GM23248 (cell line): ENCODE measurements around the gene IL1RAPL2.

Experiments
- EZH2 ChIP-seq: fragments of 200-600 bp; sonication (generic); IDR thresholded peaks from 2 replicates; pipeline ENCODE4 v1.6.1; 2018; ENCODE audit warnings: antibody characterized with exemption, mild to moderate bottlenecking; ENCODE audit not compliant: insufficient read depth, poor library complexity, severe bottlenecking
- EZH2phosphoT487 ChIP-seq: fragments of 200-600 bp; sonication (generic); IDR thresholded peaks from 2 replicates; pipeline ENCODE4 v1.6.1; 2018; ENCODE audit warnings: antibody characterized with exemption, moderate library complexity, mild to moderate bottlenecking, low read depth; ENCODE audit not compliant: insufficient read depth

GRCh38 chrX:105711805-105712204, 1145.8 kb downstream of the IL1RAPL2 start:
- TF ChIP-seq EZH2 = no peak
- TF ChIP-seq EZH2phosphoT487 = no peak
